Gastroesophageal sphincter (tissue), 4 donors: ENCODE results near the gene GADL1. TPM values are rescaled to one million over a fixed set of nuclear protein-coding genes. Genes with fewer than 3 reads are reported as not detected.

Source experiments
- ATAC-seq: fragments of 150-250 bp; one replicate; pipeline ENCODE4 v1.9.1; 2016; ENCODE audit warnings: mild to moderate bottlenecking, moderate library complexity
- H3K27ac ChIP-seq, 4 donors: fragments of 200-600 bp; sonication (generic) in 3 of 4; 1 replicate in 3 of 4; 2 replicates in 1 of 4; pipeline ENCODE4 v1.5.1; 2016 to 2019
- H3K27me3 ChIP-seq: fragments of 200-600 bp; sonication (generic); one replicate; pipeline ENCODE4 v1.5.1; 2019
- H3K36me3 ChIP-seq, 2 donors: fragments of 200-600 bp; sonication (generic); one replicate each; pipeline ENCODE4 v1.5.1; 2019; ENCODE audit warnings: control low read depth in 1 of 2
- H3K4me1 ChIP-seq, 3 donors: fragments of 200-600 bp; sonication (generic); 1 replicate in 2 of 3; 2 replicates in 1 of 3; pipeline ENCODE4 v1.5.1; 2016 to 2019; ENCODE audit warnings: control low read depth in 2 of 3
- H3K4me3 ChIP-seq, 2 donors: fragments of 200-600 bp; sonication (generic); one replicate each; pipeline ENCODE4 v1.5.1; 2019; ENCODE audit warnings: mild to moderate bottlenecking in 1 of 2, moderate library complexity in 1 of 2
- H3K9me3 ChIP-seq, 3 donors: fragments of 200-600 bp; sonication (generic); one replicate each; pipeline ENCODE4 v1.5.1; 2017 to 2019; ENCODE audit warnings: control low read depth in 2 of 3
- EP300 ChIP-seq: sonication (generic); formaldehyde crosslinking; IDR thresholded peaks from one replicate; pipeline ENCODE4 v1.6.1; 2017; ENCODE audit warnings: antibody characterized with exemption, mild to moderate bottlenecking
- POLR2A ChIP-seq, 2 donors: fragments of 450-650 bp; IDR thresholded peaks; one replicate each; pipeline ENCODE4 v1.6.1; 2017; ENCODE audit warnings: antibody characterized with exemption in 2 of 2, mild to moderate bottlenecking in 2 of 2, moderate library complexity in 1 of 2
- POLR2AphosphoS5 ChIP-seq: sonication (generic); formaldehyde crosslinking; IDR thresholded peaks from one replicate; pipeline ENCODE4 v1.6.1; 2017; ENCODE audit warnings: antibody characterized with exemption
- WGBS, 2 donors: methylation state at CpG; one replicate each; pipeline ENCODE4 v1.1.5; 2018; ENCODE audit warnings: low coverage in 1 of 2; 5-methylcytosine and 5-hydroxymethylcytosine counted together
- total RNA-seq, 4 donors: library from RNA; depleted of rRNA; stranded (reverse); fragments of >200 nt; gene quantifications; one replicate each; pipeline ENCODE4 v1.1.0, GENCODE V29; 2016
- TF ChIP-seq, protein P1 (sequence below), 4 experiments: fragments of 200-600 bp in 2 of 4; fragments of 450-650 bp in 2 of 4; sonication (generic) in 1 of 4; IDR thresholded peaks; one replicate each; pipeline ENCODE4 v1.5.1; 2017 to 2019; ENCODE audit warnings: antibody characterized with exemption in 4 of 4, mild to moderate bottlenecking in 2 of 4, moderate library complexity in 2 of 4

The GADL1 gene
- total RNA-seq, 4 donors from 2014 or later: 2.2 to 20.9 (median 3.9) TPM

DNA sequence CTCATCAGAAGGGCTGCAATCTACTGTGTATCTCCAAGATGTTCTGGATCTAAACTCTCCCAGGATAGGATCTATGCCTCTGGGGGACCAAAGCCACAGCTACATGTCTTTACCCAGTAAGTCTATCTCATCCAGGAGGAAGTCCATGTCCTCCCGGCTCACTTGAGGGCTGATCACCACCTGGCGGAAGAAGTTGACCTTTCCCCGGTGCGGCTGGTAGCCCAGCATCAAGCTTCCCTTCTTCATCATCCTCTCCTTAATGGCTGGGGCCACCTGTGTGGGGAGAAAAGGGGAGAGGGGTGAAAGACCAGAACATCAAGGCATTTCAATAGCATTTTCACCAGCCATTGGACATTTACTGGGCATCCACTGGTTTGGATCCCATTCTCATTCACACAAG, 166.3 kb downstream of the GADL1 start:
- H3K4me1 ChIP-seq: no peaks in the 10 kb centered on the region
- H3K4me3 ChIP-seq: no peak overlapping the region
- no peak overlapping the region for H3K27ac ChIP-seq
- TF ChIP-seq POLR2A (IDR thresholded peaks at IDR 0.05) (no peak), POLR2AphosphoS5 (no peak), EP300 (no peak)
- TF ChIP-seq, protein P1, sequence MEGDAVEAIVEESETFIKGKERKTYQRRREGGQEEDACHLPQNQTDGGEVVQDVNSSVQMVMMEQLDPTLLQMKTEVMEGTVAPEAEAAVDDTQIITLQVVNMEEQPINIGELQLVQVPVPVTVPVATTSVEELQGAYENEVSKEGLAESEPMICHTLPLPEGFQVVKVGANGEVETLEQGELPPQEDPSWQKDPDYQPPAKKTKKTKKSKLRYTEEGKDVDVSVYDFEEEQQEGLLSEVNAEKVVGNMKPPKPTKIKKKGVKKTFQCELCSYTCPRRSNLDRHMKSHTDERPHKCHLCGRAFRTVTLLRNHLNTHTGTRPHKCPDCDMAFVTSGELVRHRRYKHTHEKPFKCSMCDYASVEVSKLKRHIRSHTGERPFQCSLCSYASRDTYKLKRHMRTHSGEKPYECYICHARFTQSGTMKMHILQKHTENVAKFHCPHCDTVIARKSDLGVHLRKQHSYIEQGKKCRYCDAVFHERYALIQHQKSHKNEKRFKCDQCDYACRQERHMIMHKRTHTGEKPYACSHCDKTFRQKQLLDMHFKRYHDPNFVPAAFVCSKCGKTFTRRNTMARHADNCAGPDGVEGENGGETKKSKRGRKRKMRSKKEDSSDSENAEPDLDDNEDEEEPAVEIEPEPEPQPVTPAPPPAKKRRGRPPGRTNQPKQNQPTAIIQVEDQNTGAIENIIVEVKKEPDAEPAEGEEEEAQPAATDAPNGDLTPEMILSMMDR (IDR thresholded peaks at IDR 0.05): no peak
- 80% methylated on average over 1 of the region's 4 CpGs; no CpG with 5 or more reads in 1 of the 2 donors for WGBS, 2 donors
- no peak for ATAC-seq
- H3K27me3 ChIP-seq: no peaks in the 10 kb centered on the region
- peaks cover 0 to 3% of the 10 kb centered on the region in 2 donors for H3K36me3 ChIP-seq
- H3K9me3 ChIP-seq: no peaks in the 10 kb centered on the region

DNA sequence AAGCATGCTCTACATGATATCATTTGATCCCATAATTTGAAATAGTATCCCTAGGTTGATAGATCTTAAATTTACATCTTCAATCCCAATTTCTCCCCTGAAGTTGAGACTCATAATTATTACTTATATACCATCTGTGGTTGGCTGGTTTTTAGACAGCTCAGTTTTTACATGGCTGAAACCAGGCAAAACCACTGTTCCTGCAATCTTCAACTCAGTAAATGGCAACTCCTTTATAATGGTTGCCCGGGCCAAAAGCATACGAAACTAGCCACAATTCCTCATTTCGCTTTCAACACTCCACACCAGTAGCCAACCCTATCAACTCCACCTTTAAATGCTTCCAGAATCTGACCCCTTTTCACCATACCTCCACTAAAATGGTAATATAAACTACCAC, 169.6 kb downstream of the GADL1 start:
- no peak for ATAC-seq
- Histone ChIP-seq H3K9me3 (no peaks in the 10 kb centered on the region), H3K36me3 (peaks cover 0 to 3% of the 10 kb centered on the region in 2 donors), H3K27ac (no peak overlapping the region), H3K4me1 (no peaks in the 10 kb centered on the region), H3K4me3 (no peak overlapping the region), H3K27me3 (no peaks in the 10 kb centered on the region)
- 93 to 100% methylated on average over 3 of the region's 3 CpGs for WGBS, 2 donors
- TF ChIP-seq, protein P1 (IDR thresholded peaks at IDR 0.05): no peak
- TF ChIP-seq POLR2AphosphoS5 (no peak), EP300 (no peak), POLR2A (IDR thresholded peaks at IDR 0.05) (no peak)

DNA sequence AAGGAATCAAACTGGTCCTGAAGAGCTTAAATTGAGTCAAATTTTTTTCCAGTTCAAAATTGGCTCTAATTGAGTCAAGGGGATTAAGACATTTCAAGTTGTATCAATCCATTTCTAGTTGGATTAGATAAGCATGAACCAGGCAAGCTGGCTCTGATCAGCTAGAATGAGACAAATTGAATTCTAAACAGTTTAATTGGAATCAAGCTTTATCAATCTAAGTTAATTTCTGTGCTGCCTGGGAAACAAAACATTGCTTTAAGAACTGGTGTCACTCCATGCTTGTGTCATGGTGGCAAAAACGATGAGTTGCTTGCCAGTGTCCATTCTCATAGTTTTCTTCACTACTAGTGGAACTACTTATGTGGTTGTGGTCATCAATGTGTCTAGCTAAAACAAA, 171.2 kb downstream of the GADL1 start:
- Histone ChIP-seq H3K36me3 (peaks cover 0 to 3% of the 10 kb centered on the region in 2 donors), H3K27ac (no peak overlapping the region), H3K4me1 (no peaks in the 10 kb centered on the region), H3K9me3 (no peaks in the 10 kb centered on the region), H3K4me3 (no peak overlapping the region), H3K27me3 (no peaks in the 10 kb centered on the region)
- no peak for ATAC-seq
- no peak for TF ChIP-seq POLR2A (IDR thresholded peaks at IDR 0.05)
- TF ChIP-seq POLR2AphosphoS5: no peak
- WGBS, 2 donors: 80 to 91% methylated on average over 1 of the region's 1 CpG

DNA sequence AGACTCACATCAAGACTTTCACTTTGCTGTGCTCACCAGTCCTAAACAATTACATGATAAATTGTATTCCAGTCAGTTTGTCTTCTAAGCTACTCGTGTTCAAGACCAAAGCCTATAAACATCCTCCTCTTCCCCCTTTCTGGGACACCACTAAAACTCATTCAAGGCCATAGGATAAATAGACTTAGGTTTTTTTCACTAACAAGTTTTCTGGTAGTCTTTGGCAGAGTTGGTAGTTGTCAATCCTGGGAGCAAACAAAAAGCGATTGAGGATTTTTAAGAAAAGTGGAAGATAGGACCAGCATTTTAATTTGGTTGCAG, 173.2 kb downstream of the GADL1 start:
- no peaks in the 10 kb centered on the region for H3K27me3 ChIP-seq
- 47 to 73% methylated on average over 2 of the region's 2 CpGs for WGBS, 2 donors
- no peak overlapping the region for H3K27ac ChIP-seq
- H3K4me3 ChIP-seq: no peak overlapping the region
- no peaks in the 10 kb centered on the region for H3K9me3 ChIP-seq
- no peaks in the 10 kb centered on the region for H3K36me3 ChIP-seq
- no peaks in the 10 kb centered on the region for H3K4me1 ChIP-seq
- TF ChIP-seq, protein P1 (IDR thresholded peaks at IDR 0.05): no peak
- TF ChIP-seq POLR2A (IDR thresholded peaks at IDR 0.05): no peak
- TF ChIP-seq POLR2AphosphoS5: no peak
- no peak for TF ChIP-seq EP300
- ATAC-seq: no peak

DNA sequence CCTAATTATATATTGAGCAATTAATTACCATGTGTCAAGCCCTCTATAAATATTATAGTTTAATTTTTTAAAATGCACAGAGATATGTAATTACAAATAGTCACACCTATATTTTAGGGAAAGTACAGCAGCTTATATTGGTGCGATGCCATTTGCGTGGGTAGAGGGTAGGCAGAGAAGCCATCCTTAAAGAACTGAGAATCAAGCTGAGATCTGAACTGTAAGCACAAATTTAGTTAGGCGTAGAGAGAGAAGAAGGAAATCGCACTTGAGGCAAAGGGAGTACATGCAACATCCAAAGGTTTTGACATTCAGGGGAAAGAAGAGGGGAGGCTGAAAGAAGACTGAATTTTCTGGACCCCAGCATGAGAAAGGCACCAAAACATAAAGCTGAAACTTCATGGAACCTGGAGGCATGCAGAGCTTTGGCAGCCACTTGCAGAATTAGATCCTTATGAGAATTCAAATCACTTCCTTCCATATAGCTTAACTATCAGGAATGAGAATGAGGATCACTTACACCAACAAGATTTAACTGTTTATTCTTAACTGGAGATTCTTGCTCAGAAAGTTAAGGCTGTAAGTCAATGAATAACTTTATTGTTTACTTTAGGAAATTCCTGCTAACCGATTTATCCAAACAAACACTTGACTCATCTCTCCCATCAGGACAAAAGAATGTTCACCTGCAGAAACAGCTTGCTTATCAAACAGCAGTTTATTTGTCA, 173.7 kb downstream of the GADL1 start:
- H3K36me3 ChIP-seq: peaks cover 0 to 3% of the 10 kb centered on the region in 2 donors
- ATAC-seq: no peak
- H3K4me3 ChIP-seq: no peak overlapping the region
- 58 to 84% methylated on average over 3 to 5 of the region's 5 CpGs for WGBS, 2 donors
- H3K27me3 ChIP-seq: no peaks in the 10 kb centered on the region
- no peaks in the 10 kb centered on the region for H3K9me3 ChIP-seq
- no peak overlapping the region for H3K27ac ChIP-seq
- TF ChIP-seq POLR2AphosphoS5: no peak
- TF ChIP-seq, protein P1 (IDR thresholded peaks at IDR 0.05): no peak
- no peak for TF ChIP-seq EP300
- TF ChIP-seq POLR2A (IDR thresholded peaks at IDR 0.05): no peak
- no peaks in the 10 kb centered on the region for H3K4me1 ChIP-seq
